Posterior cingulate gyrus (tissue), 11 donors: ENCODE data around the gene ASXL2.
A peak's percentile ranks its signal among the peaks of the same experiment; 100 is the strongest.
"Not testable (repeated sequence)": the region's sequence is repeated elsewhere in the genome, so short reads cannot be mapped to it uniquely, and the experiment has no call there.

Source experiments
- DNase-seq, 10 donors: peaks; one replicate each; pipeline versions ENCODE4 v3.0.0 to v3.0.0-alpha.2; 2020 to 2021; ENCODE audit warnings: mixed read lengths in 3 of 10
- intact Hi-C: fragments of 100-400 bp; cut with DNase I; formaldehyde crosslinking; loops from one replicate; pipeline ENCODE4 v1.15.1; 2023

ASXL2 gene

DNA sequence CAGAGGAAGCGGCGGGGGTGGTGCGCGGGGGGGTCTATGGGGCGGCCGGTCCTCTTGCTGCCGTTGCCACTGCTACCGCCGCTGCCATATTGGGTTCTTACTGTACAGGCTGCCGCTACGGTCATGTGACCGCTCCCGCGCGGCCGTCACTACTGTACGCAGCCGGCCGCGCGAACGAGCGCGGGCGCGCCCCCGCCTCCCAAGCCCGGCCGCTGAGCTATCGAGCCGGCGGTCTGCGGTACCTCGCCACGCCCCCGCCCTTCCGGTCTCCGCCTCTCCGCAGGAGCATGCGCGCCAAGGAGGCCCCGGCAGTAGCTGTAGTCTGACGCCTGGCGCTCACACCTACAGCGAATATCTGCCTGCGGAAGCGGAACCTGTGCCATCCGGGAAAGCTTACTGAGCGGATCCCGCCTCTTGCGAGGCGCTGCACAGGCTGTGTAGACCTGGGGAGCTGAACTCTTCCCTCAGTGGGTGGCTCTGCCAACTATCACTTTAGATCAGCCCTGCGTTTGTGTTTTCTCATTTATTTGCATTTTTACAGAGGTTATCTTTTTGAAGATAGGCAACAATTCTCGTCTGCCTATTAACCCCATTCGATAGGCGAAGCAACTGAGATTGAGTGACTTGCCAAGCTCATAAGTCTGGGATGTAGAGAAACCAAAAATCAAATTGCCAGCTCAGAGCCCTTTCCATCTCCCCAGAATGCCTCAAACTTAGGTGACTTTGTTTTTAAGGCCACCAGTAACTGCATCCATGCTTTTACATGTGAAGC lies at the start of gene ASXL2:
ASXL2 (minus strand) TSS at position 127 of the 772 bp plus-strand sequence. CDS start 265 bp downstream, outside the sequence.
- DNase-seq = peak; percentile 96 to 100 (median 97)
- intact Hi-C loops = loop anchor here (1.0 to 5.0 kb wide), 2 partner anchors 154 to 205 kb away; partner anchors contain the start of genes DTNB and RAB10

DNA sequence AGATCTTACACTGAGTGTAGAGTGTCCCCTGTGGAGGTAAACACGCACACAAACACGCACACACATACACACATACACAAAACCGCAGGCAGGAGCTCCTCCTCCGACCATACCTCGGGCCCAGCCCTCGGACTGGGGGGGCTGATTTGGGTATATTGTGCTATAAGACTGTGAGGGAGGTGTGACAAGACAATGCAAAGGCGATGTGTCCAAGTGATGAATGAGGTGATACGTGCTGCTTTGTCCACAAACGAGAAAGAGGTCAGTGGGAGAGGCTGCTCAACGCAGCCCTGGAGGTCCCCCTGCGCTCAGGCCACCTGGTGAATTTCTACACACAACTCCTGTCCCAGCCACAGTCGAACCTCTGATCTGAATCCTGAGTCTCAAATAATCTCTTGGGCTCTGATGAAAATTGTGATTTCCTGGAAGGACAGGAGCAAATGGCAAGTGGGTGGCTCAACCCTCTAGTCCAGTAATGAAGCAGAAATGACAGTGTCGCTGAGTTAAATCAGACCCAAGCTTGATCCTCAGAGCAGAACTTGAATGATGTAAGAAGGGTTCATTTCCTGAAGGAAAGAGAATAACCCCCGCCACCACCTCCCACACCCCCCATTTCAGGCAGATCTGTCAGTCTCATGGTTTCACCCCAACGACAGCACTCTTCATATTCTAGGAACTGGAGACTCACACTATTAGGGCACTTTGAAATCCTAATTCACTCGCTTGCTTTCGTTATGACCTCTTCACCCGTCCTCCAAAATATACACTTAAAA lies 48.9 kb upstream of the ASXL2 start:
- intact Hi-C loops = no loop called here
- peak in 3 of 10 donors; percentile 20 to 57 (median 57) for DNase-seq

DNA sequence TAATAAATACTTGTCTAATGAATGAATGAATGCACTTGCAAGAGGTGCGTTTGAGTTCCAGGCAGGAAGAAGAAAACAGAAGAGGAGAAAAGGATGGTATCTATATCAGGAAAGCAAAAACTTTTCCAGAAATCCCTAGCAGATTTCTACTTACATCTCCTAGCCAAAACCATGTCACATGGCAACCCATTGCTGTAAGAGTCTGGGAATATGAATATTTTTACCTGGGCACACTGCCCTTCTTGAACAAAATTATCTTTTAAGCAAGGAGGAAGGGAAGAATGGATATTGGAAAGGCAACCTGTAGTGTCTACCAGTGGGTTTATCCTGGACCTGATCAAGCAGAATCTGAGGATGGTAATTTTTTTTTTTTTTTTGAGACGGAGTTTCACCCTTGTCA lies 44.2 kb upstream of the ASXL2 start:
- DNase-seq = no peak
- intact Hi-C loops = no loop called here

DNA sequence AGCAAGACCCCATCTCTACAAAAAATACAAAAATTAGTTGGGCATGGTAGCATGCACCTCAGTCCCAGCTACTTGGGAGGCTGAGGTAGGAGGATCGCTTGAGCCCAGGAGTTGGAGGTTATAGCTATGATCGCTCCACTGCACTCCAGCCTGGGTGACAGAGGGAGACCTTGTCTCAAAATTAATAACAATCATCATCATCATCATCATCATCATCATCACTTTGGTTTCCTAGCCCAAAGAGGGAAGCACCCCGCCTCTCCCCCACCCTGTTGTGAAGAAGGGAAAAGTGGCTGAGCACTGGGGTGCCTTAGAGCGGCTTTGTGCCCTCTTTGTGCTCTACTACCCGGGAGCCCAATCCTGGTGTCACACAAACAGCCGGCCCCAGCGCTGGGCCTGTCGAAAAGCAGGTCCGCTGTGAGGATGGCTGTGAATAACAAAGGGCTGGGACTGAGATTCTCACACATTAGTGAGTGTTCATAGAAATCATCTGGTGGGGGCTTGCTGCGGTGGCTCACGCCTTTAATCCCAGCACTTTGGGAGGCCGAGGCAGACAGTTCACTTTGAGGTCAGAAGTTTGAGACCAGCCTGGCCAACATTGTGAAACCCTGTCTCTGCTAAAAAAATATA lies 42.6 kb upstream of the ASXL2 start:
- intact Hi-C loops = no loop called here
- DNase-seq = peak in 3 of 10 donors; percentile 50 to 68 (median 54)

DNA sequence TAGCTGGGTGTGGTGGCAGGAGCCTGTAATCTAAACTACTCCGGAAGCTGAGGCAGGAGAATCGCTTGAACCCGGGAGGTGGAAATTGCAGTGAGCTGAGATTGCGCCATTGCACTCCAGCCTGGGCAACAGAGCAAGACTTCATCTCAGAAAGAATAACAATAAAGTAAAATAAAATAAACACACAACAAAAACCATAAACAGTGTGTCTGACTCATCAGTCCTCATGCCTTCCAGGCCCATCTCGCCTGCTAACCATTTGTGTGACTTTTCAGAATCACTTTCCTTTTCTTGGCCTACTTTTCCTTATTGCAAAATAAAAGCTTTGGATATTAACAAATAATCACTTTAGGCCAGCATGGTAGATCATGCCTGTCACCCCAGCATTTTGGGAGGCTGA lies 42.0 kb upstream of the ASXL2 start:
- intact Hi-C loops = no loop called here
- peak in 1 of 10 donors; percentile 5 for DNase-seq

DNA sequence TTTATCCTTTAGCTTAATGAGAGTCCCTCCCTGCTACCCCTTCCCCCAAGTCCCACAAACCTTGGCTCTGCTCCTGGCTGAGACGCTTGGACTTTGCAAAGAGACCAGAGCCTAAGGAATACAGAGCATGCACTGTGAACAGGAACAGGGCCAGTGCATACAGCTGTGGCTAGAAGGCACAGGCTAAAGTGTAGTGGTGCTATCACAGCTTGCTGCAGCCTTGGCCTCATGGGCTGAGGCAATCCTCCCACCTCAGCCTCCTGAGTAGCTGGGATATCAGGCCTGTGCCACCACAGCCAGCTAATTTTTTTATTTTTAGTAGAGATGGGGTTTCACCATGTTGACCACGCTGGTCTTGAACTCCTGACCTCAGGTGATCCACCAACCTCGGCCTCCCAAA lies 39.5 kb upstream of the ASXL2 start:
- intact Hi-C loops = no loop called here
- peak in 2 of 10 donors; percentile 15 to 22 for DNase-seq

DNA sequence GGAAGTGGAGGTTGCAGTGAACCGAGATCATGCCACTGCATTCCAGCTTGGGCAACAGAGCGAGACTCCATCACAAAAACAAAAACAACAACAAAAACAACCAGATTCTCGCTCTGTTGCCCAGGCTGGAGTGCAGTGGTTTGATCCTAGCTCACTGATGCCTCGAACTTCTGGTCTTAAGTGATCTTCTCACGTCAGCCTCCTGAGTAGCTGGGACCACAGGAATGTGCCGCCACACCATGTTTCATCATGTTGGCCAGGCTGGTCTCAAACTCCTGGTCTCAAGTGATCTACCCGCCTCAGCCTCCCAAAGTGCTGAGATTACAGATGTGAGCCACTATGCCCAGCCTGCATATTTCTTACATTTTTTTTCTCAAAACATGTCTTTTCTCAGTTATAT lies 39.1 kb upstream of the ASXL2 start:
- peak in 2 of 10 donors; percentile 3 to 27 for DNase-seq
- intact Hi-C loops = not testable (repeated sequence)

DNA sequence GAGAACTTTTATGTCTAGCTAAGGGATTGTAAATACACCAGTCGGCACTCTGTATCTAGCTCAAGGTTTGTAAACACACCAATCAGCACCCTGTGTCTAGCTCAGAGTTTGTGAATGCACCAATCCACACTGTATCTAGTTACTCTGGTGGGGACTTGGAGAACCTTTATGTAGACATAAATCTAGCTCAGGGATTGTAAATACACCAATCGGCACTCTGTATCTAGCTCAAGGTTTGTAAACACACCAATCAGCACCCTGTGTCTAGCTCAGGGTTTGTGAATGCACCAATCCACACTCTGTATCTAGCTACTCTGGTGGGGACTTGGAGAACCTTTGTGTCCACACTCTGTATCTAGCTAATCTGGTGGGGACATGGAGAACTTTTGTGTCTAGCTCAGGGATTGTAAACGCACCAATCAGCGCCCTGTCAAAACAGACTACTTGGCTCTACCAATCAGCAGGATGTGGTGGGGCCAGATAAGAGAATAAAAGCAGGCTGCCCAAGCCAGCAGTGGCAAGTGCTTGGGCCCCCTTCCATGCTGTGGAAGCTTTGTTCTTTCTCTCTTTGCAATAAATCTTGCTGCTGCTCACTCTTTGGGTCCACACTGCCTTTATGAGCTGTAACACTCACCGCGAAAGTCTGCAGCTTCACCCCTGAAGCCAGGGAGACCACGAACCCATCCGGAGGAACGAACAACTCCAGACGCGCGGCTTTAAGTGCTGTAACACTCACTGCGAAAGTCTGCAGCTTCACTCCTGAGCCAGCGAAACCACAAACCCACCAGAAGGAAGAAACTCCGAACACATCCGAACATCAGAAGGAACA lies 37.9 kb upstream of the ASXL2 start:
- intact Hi-C loops = not testable (repeated sequence)
- peak in 3 of 10 donors; percentile 31 to 79 (median 59) for DNase-seq

DNA sequence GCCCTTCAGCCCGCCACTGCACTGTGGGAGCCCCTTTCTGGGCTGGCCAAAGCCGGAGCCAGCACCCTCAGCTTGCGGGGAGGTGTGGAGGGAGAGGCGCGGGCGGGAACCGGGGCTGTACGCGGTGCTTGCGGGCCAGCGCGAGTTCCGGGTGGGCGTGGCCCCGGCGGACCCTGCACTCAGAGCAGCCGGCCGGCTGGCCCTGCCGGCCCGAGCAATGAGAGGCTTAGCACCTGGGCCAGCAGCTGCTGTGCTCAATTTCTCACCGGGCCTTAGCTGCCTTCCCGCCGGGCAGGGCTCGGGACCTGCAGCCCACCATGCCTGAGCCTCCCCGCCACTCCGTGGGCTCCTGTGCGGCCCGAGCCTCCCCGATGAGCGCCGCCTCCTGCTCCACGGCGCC lies 37.1 kb upstream of the ASXL2 start:
- peak in 3 of 10 donors; percentile 30 to 59 (median 38) for DNase-seq
- intact Hi-C loops = not testable (repeated sequence)

DNA sequence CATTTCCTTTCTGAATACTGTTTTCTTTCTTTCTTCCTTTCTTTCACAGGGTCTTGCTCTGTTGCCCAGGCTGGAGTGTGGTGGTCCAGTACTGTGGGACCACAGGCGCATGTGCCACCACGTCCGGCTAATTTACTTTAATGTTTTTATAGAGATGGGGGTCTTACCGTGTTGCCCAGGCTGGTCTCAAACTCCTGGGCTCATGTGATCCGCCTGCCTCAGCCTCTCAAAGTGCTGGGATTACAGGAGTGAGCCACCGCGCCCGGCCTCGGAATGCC lies 35.3 kb upstream of the ASXL2 start:
- intact Hi-C loops = not testable (repeated sequence)
- DNase-seq = peak in 2 of 10 donors; percentile 1 to 31

DNA sequence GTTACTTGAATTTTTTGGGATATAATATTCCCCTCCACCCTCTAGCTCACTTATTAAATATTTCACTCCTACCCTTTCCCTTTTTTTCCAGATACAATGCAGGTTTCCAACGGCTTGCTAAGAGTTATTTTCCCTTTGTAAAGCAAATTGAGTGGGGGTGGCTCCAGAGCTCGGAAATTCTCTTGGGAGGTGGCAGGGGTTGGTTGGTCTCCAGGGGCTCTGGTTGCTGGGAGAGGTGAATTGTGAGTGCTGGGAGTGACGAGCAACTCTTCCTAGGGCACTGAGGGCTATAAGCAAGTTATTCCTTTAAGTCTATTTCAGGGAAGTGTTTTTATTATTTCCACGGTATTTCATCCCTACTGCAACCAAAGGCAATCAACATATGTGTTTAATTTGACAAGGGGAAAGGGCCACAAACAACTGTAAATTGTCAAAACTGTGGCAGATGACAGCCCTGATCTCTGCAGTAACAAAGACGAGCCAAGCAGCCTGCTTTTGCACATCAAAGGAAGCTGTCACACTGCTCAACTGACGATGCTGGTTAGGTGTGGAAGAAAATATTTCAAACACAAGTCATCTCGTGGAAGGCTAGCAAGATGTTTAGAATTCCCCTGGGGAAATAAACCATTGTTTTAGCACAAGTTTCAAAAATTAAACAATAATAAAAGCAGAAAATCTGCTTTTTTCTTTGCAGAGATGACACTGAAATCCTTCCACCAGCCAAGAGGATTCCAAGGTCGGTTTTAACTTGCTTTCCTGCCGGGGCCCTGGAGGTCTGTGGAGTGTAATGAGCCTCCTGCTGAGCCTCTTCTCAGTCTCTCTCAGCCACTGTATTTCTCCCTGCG lies 34.8 kb upstream of the ASXL2 start:
- intact Hi-C loops = no loop called here

DNA sequence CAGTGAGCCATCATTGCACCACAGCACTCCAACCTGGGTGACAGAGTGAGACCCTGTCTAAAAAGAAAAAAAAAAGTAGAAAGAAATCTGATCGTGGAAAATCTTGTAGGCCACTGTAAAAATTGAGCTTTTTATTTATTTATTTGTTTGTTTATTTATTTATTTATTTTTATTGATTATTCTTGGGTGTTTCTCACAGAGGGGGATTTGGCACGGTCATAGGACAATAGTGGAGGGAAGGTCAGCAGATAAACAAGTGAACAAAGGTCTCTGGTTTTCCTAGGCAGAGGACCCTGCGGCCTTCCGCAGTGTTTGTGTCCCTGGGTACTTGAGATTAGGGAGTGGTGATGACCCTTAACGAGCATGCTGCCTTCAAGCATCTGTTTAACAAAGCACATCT lies 31.3 kb upstream of the ASXL2 start:
- DNase-seq, intact Hi-C loops: not testable (repeated sequence)

More for the DNA sequence above, 34.8 kb upstream of the ASXL2 start:
- peak in 1 of 10 donors; percentile 39 for DNase-seq

DNA sequence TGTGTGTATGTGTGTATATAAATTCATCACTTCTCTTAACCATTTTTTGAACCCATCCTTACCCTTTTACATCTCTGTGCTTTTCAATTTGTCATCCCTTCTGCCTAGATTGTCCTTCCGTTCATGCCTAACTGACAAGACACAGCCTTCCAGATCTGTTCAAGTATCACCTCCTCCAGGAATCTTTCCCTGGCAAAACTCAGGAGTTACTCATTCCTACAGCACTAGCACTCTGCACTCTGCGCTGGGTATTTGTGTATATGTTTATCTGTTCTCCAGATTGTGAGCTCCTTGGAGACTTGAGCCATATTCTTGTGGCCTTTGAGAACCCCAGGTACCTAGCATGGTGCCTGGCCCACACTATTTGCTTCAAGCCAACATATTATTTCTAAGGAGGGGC lies 26.8 kb upstream of the ASXL2 start:
- intact Hi-C loops = no loop called here

DNA sequence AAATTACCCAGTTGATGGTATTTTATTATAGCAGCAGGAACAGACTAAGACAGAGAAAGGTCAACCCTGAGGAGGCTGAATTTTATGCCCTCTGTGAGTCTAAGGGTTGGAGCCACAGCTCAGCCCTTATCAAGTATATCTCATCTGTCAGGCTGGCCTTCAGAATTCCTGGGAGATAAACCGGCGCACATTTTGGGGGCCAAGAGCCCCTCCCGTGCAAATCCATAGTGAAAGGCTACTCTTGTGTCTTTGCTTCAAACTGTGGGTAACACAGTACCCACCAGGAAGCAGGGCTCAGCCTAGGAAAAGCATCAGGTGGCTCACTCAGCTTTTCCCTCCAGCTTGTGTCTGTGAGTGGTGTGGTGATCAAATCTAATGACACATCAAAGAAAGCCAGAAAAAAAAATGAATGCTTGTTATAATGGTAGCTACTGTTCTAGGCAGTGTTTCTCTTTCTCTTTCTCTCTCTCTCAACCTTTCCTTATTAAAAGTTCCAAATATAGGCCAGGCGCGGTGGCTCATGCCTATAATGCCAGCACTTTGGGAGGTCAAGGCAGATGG lies 25.0 kb upstream of the ASXL2 start:
- peak in 1 of 10 donors; percentile 27 for DNase-seq
- intact Hi-C loops = no loop called here

More for the DNA sequence above, 26.8 kb upstream of the ASXL2 start:
- peak in 1 of 10 donors; percentile 39 for DNase-seq

DNA sequence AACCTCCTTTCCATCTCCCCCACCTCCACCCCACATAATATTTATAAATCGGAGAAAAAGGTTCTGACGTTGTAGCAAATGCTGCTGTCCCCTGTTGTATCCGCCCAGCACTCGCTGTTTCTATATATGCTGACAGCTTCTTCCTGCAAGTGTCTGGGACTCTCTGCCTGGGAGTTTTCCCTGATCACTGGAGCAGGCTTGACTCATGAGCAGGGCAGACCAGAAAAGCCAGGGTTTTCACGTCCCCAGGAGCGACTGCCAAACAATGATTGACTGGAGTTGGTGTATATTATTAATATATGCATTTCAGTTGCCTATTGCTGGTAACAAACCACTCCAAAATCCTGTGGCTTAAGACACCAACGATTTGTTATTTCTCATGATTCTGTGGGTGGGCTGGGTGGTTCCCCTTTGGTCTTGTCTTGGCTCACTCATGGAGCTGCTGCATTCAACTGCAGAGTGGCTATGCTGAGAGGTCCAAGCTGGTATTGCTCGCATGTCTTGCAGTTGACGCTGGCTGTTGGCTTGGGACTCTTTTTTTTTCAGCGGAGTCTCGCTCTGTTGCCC lies 21.2 kb upstream of the ASXL2 start:
- DNase-seq = no peak
- intact Hi-C loops = no loop called here

DNA sequence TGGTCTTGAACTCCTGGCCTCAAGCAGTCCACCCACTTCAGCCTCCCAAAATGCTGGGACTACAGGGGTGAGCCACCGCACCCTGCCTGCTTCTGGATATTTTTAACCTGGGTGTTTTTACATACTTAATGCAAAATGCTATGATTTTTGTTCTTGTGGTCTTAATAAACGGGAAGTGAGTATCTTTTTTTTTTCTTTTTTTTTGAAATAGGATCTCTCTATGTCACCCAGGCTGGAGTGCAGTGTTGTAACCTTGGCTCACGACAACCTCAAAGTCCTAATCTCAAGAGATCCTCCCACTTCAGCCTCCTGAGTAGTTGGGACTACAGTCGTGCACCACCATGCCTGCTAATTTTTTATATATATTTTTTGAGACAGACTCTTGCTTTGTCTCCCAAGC lies 19.2 kb upstream of the ASXL2 start:
- DNase-seq = no peak
- intact Hi-C loops = no loop called here

DNA sequence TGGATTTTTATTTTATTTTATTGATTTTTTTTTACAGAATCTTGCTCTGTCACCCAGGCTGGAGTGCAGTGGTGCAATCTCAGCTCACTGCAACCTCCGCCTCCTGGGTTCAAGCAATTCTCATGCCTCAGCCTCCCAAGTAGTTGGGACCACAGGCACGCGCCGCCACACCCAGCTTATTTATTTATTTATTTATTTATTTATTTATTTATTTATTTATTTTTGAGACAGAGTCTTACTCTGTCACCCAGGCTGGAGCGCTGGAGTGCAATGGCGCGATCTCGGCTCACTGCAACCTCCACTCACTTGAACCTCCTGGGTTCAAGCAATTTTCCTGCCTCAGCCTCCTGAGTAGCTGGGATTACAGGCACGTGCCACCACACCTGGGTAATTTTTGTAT lies 18.0 kb upstream of the ASXL2 start:
- intact Hi-C loops, DNase-seq: not testable (repeated sequence)

DNA sequence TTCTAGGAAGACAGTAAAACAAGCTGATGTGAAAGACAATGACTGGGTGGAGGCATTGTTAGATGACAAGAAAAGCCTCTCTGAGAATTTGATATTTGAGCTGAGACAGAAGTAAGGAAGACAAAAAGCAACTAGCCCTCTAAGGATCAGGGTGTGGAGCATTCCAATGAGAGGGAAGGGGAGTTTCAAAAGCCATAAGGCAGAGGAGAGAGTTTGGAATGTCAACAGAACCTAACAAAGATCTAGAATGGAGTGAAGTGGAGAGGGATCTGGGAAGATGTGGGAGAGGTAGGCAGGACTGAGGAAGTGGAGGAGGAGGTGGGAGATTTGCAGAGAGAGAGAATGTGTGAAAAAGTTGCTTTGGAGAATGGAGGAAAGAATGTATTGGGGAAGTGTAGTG lies 17.3 kb upstream of the ASXL2 start:
- intact Hi-C loops = no loop called here
- no peak for DNase-seq

DNA sequence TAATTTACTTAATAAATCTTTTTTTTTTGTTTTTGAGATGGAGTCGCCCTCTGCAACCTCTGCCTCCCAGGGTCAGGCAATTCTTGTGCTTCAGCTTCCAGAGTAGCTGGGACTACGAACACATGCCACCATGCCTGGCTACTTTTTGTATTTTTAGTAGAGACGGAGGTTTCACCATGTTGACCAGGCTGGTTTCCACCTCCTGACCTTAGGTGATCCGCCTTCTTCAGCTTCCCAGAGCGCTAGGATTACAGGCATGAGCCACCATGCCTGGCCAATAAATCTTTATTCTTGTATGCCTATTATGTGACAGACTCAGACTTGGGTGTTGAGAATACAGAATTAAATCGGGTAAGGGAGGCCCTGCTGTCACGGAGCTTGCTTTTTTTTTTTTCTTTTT lies 16.7 kb upstream of the ASXL2 start:
- no peak for DNase-seq
- intact Hi-C loops = no loop called here
